Activated naive CD4-positive, alpha-beta T cell treated with anti-CD3 and anti-CD28 coated beads, Interleukin-2, amount 50 U/mL, for 16 hours (primary cell): ENCODE measurements around the gene TRABD.
"Not testable (repeated sequence)": the region's sequence is repeated elsewhere in the genome, so short reads cannot be mapped to it uniquely, and the experiment has no call there.

Experiments used
- DNase-seq: peaks from one replicate; pipeline ENCODE4 v3.0.0-alpha.2; 2020

TRABD gene

DNA sequence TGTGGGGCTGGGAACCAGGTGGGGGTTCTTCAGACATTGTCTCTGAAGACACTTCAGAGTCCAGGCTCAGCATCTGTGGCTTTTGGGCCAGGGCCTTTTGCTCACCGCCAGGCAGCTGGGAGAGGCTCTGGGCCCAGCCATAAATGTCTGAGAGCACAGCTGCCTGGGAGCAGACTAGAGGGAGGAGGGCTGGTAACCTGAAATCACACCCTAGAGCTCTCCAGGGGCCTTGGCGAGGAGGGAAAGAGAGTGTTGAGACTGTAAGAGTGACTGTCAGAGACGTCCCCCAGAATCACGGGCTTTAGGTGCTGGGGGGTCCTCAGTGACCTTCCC lies 4.1 kb downstream of the TRABD start:
- no peak for DNase-seq

DNA sequence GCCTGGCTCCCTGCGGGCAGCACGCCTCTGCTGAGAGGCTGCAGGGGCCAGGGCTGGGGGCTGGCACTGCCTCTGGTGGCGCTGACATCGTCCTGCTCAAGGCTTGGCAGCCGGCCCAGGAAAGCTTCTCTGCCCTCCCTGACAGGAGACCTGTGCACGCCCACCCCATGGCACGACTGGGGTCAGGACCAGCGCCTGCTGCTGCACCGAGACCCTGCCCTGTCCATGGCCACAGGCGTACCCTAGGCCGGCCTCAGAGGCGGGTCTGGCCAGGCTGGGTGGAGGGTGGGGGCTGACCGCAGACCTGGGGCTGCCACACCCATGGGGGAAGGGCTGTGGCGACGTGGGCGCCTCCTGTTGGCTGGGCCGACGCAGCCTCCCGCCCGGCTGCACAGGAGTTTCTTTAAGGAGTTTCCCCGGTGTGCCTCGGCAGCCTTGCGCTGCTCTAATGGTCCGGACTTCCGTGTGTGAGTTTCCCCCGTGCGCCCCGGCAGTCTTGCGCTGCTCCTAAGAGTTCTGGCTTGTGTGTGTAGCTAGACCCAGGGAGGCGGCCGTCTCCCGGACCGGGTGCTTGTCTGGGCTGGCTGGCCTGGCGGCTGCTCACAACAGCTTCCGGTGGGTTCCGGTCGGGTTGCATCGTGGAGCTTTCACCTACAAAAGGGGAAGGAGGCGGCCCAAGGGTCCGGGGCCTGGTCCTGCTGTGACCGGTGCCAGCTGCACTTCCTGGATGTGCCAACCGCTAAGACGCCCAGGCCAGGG lies 4.6 kb downstream of the TRABD start:
- DNase-seq: peak; percentile 72

DNA sequence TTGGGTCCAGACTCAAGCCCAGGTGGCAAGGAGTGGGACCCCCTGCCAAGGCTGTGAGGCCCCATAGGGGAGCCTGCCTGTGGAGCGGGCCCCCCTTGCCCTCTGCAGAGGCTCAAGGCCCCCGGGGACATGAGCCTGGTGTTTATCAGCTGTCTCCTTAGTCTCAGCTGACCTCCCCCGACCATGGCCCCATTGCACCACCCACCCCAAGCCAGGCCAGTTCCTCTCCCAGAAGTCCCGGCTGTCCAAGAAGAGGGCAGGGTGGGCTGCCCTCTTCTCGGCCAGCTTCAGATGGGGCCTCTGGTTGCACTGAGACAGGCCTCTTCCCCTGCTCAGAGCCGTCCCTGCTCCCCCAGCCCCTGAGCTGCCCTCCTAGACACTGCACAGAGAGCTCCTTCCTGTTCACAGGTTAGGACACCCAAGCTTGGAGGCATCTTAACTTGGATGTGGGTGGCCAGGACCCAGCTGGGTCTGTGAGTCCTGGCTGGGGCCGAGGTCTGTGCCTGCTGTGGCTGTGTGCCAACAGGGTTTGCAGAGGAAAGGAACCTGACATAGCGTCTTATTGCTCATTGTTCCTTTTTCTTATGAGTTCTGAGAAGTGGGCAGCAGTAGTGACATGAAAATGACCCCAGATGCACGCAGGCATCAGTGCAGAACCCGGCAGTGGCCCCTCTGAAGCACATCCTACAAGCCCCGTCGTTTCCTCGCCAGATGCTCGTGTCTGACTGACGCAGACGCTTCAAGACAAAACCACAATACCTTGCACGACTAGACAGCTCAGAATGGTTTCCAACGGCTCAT lies 5.4 kb downstream of the TRABD start:
- peak; percentile 69 for DNase-seq

DNA sequence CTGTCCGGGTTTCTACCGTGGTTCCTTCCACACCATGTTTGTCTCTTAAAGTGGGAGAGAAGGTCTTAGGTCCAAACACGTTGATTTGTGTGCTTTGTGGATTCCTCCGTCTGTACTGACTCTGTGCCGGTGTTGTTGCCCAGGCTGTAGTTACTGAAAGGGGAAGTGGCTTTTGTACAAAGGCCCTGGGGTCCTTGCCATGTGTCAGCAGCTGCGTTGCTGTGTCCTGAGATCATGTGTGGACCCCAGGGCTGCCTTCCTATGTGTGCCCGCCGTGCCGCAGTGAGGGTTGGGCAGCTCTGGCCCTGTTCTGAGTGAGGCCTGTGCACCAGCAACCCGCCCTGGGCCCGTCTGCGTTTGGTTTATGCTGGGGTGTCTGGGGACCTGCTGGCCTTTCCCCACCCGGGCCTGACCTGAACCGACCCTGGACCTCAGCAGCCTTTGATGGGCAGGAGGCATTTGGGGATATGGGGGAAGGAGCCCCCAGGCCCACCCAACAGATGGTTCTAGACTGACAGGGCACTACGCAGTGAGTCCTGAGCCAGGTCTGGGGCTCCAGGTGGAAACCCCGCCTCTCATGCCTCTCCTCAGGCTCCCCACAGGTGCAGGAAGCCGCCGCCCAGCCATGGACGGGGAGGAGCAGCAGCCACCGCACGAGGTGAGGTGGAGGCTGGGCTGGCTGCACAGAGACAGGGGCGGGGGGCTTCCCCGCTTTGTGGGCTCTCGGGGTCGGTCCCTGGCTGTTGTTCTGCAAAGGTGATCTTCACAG lies 6.9 kb downstream of the TRABD start:
- DNase-seq: peak; percentile 50

DNA sequence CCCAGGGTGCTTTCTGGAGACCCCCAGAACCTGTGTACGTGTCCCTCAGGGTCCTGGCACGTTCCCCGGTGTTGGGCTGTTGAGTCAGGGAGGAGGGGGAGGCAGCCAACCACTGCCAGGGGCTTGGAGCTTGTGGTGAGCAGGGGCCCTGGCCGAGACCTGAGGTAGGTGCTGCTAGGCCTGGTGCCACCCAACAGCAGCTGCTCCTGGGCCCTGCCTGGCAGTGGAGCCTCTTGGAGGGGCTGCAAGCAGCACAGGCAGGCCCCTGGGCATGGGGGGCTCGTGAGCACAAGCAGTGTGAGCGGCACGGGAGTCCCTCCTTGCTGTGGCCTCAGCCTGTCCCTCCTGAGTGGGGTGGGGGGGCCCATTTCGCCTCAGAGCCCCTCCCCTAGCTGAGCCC lies 7.9 kb downstream of the TRABD start:
- DNase-seq: no peak

DNA sequence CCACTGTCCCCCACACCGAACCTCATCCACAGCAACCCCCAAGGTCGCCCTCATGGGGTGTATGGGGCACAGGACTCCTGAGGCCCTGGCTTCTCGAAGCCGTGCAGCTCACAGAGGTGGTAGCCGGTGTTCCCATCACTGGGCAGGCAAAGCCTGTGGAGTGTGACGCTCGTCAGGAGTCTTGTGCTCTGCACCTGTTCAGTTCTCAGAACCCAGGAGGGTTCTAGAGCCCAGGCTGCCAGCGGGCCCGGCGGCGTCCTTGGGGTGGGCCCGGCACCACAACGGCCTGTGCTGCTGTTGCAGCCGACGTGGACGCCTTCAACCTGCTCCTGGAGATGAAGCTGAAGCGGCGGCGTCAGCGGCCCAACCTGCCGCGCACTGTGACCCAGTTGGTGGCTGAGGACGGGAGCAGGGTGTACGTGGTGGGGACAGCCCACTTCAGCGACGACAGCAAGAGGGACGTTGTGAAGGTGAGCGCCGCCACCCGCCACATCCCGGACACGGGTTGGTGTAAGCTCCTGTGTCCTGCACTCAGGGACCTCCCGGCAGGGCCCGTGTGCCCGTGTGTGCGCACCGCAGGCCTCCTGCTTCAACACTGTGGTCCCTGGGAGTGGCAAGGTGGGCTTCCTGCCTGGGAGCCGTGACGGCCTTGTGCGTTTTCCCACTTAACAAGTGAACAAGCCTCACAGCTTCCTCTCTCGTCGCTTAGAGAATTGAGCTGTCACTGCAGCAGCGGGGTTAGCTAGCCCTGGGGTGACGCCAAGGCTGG lies 8.5 kb downstream of the TRABD start:
- no peak for DNase-seq

DNA sequence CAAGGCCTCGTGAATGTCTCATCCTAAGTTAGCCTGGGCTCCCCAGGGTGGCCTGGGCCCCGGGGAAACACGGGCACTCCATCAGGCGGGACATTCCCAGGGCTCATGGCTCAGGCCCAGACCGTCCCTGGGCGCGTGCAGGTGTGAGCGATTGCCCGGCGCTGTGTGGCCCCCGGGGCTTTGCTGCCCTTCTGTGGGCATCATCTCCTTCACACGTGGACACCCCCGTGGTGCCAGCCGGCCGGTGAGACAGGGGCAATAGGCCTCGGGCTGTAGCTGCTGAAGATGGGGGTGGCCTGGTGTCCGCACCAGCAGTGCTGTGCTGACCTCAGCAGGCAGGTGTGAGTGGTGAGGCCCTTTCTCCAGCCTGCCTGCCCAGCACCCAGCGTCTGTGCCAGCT lies 10.5 kb downstream of the TRABD start:
- DNase-seq: no peak

DNA sequence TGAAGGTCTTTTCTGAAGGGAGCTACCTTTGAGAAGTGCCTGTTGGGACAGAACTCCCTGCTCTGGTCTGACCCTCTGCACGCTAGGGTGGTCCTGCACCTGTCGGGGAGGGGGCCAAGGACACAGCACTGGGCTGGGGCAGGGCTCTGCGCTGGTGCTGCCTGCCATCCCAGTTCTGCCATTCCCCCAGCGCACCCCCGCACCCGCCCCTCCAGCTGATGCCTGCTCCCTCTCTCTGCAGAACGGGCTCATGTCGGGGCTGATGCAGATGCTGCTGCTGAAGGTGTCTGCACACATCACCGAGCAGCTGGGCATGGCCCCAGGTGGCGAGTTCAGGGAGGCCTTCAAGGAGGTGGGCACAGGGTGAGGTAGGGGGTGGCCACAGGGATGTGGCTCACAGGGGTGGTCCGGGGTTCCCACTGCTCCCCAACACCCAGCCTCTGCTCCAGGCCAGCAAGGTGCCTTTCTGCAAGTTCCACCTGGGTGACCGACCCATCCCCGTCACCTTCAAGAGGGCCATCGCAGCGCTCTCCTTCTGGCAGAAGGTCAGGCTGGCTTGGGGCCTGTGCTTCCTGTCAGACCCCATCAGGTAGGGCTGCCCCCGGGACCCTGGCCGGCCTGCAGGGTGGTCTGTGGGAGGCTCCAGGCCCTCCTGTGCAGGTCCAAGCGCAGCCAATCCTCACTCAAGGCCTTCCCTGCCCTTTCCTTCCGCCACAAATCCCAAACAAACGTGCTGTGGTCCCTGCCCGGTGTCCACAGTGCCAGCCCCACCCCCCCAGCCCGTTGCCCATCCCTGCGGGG lies 11.5 kb downstream of the TRABD start:
- DNase-seq: no peak

DNA sequence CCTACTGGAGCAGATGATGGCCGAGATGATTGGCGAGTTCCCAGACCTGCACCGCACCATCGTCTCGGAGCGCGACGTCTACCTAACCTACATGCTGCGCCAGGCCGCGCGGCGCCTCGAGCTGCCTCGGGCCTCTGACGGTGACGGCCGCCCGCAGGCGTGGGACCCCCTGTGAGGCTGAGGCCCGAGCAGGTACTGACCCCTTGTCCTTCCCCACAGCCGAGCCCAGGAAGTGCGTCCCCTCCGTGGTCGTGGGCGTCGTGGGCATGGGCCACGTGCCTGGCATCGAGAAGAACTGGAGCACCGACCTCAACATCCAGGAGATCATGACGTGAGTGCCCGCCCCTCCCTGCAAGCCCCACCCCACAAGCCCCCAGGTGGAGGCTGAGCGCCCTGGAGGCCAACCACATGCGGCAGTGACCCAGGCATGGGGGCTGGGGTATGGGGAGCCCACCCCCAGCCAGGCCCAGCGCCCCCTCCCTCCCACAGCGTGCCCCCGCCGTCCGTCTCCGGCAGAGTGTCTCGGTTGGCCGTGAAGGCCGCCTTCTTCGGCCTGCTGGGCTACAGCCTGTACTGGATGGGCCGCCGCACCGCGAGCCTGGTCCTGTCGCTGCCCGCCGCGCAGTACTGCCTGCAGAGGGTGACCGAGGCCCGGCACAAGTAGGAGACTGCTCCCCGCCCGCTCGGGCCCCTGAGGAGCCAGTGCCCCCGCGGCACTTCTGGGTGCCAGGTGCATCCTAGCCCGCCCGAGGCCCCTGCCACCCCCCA lies 12.3 kb downstream of the TRABD start:
- DNase-seq: no peak

DNA sequence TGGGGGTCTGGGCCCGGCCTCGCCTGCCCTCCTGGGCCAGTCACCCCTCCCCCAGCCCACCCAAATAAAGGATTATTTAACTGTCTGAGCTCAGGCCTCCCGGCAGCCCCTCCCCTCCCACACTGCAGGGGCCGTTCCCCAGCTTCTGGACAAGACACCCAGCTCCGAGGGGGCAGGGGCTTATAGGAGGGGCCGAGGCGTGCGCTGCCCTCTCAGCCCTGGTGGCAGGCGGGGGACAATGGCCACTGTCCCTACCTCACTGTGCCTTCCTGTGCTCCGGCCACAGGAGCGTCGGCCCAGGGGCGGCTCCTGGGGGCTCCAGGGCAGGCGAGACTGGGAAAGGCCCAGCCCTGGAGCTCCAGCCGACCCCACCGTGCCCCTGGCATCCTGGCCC lies 12.9 kb downstream of the TRABD start:
- no peak for DNase-seq

DNA sequence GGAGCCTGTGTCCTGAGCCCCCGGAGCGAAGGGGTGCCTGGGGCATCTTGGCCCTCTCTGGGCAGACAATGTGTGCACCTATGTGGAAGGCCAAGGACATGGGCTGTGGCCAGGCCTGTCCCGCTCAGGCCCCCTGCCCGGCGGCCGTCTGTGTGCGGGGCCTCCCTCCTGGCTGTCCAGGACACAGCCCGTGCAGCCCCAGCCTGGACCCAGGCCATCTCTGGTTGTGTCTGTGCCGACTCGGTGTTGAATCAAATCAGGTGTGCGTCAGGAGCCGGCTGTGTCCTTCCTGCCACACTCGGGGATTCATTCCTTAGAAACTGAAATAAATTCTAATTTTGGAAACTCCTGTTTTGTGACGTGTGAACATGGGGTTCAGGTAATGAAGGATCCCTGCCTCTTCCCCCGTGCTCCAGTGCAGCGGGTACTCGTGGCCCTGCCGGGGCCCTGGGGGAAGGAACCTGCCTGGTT lies 13.6 kb downstream of the TRABD start:
- no peak for DNase-seq

DNA sequence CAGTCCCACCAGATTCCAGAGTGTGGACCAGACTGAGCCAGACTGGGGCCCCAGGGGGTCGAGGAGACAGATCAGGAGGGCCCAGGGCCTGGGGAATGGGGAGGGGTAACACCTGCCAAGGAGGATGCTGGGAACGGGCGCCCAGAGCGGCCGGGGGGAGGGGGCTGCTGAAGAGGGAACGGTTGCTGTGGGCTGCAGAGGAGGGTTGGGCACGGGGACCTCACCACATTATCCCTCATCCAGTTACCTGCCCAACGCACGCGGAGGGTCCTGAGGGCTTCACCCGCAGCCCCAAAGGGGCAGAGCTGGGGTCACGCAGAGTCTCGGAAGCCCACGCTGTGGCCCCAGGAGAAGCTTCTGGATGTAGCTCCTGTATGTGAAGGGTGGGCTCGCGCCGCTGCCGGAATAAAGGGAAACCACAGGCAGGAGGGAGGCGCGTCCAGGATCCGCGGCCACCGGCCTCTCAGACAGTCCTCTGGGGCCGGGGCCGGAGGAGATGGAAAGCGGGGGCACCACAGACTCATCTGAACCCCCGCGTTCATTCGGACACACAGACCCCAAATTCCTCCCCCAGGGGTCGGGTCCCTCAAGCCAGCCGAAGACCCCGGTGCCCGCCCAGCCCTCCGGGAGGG lies 14.2 kb downstream of the TRABD start:
- DNase-seq: no peak

DNA sequence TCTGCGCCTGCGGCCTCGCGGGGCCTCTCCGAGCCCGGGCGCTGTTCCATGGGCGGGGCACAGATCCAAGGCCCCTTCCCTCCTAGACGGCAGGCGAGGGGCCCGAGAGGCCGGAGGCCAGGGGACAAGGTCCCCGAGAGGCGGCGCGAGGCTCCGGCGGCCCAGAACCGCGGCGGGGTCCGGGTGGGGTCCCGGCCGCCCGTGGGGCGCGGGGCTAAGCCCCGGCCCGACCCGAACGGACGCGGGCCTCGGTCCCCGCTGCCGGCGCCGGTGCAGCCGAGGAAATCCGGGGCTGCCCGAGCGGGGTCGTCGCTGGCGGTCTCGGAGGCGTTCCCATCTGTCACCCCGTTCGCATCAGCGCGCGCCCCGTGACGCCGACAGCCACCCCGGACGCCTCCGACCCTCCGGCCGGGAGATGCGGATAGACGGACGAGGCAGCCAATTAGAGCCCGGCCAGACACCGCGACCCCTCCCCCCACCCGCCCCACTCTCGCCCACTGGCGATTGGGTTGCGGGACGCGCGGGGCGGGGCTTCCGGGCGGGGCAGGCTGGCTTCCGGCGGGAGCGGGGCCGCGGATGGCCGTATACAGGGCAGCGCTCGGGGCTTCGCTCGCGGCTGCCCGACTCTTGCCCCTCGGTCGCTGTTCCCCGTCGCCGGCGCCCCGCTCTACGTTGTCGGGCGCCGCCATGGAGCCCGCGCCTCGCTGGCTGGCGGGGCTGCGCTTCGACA lies 14.9 kb downstream of the TRABD start, which contains the start of gene SELENOO:
Gene SELENOO, plus strand, starts transcription at position 551 of the 730 bp plus-strand sequence. Its CDS starts 26 bp downstream, at position 577.
- peak; percentile 93 for DNase-seq

DNA sequence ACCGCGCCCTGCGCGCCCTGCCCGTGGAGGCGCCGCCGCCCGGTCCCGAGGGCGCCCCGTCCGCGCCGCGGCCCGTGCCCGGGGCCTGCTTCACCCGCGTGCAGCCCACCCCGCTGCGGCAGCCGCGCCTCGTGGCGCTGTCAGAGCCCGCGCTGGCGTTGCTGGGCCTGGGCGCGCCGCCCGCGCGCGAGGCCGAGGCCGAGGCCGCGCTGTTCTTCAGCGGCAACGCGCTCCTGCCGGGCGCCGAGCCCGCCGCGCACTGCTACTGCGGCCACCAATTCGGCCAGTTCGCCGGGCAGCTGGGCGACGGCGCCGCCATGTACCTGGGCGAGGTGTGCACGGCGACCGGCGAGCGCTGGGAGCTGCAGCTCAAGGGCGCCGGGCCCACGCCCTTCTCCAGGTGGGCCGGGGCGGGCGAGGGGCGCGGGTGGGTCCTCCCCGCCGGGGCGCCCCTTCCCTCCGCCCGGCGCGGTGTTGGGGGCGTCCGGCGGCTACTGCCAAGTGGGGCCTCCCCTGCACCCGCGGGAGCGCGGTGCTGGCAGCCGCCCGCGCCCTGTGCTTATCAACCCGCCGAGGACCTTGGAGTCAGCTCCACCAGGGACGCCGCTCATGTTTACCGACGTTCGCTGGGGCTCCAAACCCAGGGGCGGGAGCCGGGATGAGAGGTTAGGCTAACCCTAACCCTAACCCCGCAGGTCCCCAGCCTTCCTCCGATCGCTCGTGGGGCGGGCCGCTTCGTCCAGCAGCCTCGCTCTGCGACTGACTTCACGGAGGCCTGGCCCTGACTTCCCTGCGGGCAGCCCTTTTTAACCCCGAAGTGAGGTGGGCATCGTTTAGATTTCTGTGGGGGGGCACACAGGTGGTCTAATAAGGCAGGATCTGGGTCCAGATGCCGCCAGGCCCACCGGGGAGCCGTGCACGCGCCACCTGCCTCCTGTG lies 15.7 kb downstream of the TRABD start:
- no peak for DNase-seq

DNA sequence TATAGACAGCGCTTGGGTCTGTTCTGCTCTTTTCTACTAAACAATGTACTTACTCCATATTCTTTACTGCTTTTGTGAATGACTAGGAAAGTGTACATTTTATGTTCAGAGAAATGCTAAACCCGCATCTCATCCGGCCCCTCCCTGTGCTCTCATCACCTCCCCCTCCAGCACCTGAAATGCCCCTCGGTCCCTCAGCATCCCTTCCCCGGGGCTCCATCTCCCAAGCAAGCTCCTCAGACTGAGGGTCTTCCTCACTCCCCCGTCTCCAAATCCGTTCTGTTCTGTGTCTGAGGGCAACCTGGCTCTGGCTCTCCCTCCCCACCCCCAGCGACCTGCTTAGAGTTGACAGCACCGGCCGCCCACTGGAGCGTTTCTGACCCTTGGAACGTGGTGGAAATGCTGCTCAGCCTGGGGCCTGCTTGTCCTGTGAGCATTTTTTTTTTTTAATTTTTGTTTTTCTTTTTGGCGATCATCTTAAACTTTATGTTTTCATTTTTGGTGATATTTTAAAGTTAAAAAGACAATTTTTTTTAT lies 16.5 kb downstream of the TRABD start:
- DNase-seq: no peak

DNA sequence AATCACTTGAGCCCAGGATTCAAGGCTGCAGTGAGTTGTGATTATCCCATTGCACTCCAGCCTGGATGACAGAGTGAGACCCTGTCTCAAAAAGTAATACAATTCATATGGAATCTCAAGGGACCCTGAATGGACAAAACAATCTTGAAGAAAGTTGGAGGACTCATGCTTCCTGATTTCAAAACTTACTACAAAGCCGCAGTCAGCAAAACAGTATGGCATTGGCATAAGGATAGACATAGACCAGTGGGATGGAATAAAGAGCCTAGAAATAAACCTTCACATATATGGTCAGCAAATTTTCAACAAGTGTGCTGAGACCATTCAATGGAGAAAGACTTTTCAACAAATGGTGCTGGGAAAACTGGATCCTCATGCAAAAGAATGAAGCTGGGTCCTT lies 17.6 kb downstream of the TRABD start:
- no peak for DNase-seq

DNA sequence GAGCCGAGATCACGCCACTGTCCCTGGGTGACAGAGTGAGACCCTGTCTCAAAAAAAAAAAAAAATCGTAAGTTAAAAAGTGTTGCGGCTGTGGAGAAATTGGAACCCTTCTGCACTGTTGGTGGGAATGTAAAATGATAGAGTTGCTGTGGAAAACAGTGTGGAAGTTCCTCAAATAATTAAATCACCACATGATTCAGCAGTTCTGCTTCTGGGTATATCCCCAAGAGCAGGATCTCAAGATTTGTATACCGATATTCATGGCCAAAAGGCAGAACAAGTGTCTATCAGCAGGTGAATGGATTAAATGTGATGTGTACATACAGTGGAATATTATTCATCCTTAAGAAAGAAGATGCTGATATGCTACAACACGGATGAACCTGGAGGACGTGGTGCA lies 18.9 kb downstream of the TRABD start:
- no peak for DNase-seq

DNA sequence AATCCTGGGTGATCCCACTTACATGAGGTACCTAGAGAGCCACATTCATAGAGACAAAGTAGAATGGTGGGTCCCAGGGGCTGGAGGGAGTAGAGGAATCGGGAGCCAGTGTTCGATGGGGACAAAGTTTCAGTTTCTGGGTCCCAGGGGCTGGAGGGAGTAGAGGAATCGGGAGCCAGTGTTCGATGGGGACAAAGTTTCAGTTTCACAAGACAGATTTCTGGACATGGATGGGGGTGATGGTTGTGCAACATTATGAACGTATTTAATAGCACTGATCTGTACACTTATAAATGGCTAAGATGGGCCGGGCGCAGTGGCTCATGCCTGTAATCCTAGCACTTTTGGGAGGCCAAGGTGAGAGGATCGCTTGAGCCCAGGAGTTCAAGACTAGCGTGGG lies 19.3 kb downstream of the TRABD start:
- not testable (repeated sequence) for DNase-seq
